H1 (cell line): ENCODE measurements around the gene ATP2C1. TPM values are rescaled to one million over a fixed set of nuclear protein-coding genes. Genes with fewer than 3 reads are reported as not detected.

Experiments
- KDM4A ChIP-seq: IDR thresholded peaks from one replicate; pipeline ENCODE4 v1.7.1; 2012; ENCODE audit warnings: low read depth, mild to moderate bottlenecking, moderate library complexity, low read length, inconsistent platforms; ENCODE audit not compliant: severe bottlenecking
- POLR2A ChIP-seq, 2 experiments: IDR thresholded peaks; 1 replicate in 1 of 2; 2 replicates in 1 of 2; pipeline ENCODE4 v1.6.1; 2011; ENCODE audit warnings: low read depth in 2 of 2, low read length in 2 of 2, mild to moderate bottlenecking in 2 of 2; ENCODE audit errors: control extremely low read depth in 1 of 2
- polyA plus RNA-seq, 7 experiments: library from polyadenylated mRNA; depleted of rRNA in 3 of 7; stranded (reverse) in 5 of 7; unstranded in 2 of 7; fragments of >200 nt in 5 of 7; fragments of 200-250 nt in 2 of 7; gene quantifications; 1 replicate in 5 of 7; 2 replicates in 1 of 7; 4 replicates in 1 of 7; pipeline versions ENCODE4 v1.2.1 to v1.2.3, GENCODE V29; 2011 to 2013; ENCODE audit warnings: missing spikeins in 2 of 7, mixed read lengths in 2 of 7
- total RNA-seq: library from RNA; stranded (reverse); fragmentation: NEBNext Ultra II Directional; extraction: Animal tissue kit (Norgen Biotek cat#: 25700); gene quantifications from 2 replicates; pipeline ENCODE4 v1.2.1, GENCODE V29; 2021

The ATP2C1 gene
- total and polyA plus RNA-seq, 2 of the 8 experiments (the other 6 are each of a cell fraction or from before 2014, with no cell fraction given) = 50.7 to 68.5 TPM

GRCh38 chr3:130946882-130947281 lies 53.0 kb downstream of the ATP2C1 start (continued):
- TF ChIP-seq POLR2A (IDR thresholded peaks at IDR 0.05; ENCODE audit: control extremely low read depth in 1 of 2, low read depth in 2 of 2, low read length in 2 of 2) = no peak
- no peak for TF ChIP-seq KDM4A
